ENCODE measurements around the gene MCEMP1. TPM values are rescaled to one million over a fixed set of nuclear protein-coding genes. Genes with fewer than 3 reads are reported as not detected.
"Not testable (repeated sequence)": the region's sequence is repeated elsewhere in the genome, so short reads cannot be mapped to it uniquely, and the experiment has no call there.

MCEMP1 gene
- total RNA-seq, 1 experiment from 2014 or later: not detected

DNA sequence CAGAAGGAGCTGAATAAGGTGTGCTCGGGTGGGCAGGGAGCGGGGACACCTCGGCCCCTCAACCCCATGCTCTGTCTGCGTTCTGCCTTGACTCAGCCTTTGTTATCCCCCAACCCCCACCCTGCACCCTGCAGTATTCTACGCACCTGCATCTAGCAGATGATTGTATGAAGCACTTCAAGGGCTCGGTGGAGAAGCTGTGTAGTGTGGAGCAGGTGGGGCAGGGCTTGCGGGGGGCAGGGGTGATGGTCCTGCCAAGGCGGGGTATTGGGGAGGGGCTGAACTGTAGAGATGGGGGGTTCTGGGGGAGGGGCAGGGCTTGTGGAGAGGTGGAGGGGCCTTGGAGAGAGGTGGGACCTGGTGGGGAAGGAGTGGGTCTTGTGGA, 33.9 kb upstream of the MCEMP1 start:
- DNase-seq (ENCODE audit: low read depth): no peak

DNA sequence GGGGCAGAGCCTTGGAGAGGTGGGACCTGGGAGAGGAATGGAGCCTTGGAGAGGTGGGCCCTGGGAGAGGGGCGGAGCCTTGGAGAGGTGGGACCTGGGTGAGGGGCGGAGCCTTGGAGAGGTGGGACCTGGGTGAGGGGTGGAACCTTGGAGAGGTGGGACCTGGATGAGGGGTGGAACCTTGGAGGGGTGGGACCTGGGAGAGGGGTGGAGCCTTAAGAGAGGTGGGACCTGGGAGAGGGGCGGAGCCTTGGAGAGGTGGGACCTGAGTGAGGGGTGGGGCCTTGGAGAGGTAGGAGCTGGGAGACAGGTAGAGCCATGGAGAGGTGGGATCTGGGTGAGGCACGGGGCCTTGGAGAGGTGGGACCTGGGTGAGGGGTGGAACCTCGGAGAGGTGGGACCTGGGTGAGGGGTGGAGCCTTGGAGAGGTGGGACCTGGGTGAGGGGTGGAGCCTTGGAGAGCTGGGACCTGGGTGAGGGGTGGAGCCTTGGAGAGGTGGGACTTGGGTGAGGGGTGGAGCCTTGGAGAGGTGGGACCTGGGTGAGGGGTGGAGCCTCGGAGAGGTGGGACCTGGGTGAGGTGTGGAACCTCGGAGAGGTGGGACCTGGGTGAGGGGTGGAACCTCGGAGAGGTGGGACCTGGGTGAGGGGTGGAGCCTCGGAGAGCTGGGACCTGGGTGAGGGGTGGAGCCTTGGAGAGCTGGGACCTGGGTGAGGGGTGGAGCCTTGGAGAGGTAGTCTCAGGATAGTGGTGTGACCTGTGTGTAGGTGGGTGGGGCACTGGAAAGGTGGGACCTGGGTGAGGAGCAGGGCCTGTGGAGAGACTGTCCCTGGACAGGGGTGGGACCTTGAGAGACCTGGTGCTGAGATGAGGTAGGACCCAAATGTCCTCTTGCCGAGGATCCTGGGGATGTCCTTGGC, 33.0 kb upstream of the MCEMP1 start:
- DNase-seq (ENCODE audit: low read depth): not testable (repeated sequence)

DNA sequence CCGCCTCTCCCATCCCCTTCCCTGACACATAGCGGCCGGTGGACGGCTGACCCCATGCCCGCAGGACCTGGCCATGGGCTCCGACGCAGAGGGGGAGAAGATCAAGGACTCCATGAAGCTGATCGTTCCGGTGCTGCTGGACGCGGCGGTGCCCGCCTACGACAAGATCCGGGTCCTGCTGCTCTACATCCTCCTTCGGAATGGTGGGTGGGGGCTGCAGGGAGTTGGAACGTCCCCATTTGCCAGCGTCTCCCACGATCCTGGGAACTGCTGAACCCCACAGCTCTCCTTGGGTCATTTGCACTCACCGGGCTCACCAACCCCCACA, 32.4 kb upstream of the MCEMP1 start:
- DNase-seq (ENCODE audit: low read depth): no peak

DNA sequence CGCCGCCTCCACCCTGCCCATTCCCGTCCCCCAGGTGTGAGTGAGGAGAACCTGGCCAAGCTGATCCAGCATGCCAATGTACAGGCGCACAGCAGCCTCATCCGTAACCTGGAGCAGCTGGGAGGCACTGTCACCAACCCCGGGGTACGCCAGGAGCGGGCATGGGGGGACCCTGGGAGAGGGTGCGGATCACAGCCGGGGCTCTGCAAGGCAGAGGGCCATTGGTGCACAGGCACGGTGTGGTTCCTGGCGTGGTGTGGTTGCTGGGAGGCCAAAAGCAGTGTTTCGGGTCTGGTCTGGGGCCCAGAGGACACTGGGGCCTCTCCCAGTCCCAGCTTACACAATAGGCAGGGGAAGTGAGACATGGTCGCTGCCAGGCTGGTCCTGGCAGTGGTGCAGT, 31.7 kb upstream of the MCEMP1 start:
- no peak for DNase-seq (ENCODE audit: low read depth)

DNA sequence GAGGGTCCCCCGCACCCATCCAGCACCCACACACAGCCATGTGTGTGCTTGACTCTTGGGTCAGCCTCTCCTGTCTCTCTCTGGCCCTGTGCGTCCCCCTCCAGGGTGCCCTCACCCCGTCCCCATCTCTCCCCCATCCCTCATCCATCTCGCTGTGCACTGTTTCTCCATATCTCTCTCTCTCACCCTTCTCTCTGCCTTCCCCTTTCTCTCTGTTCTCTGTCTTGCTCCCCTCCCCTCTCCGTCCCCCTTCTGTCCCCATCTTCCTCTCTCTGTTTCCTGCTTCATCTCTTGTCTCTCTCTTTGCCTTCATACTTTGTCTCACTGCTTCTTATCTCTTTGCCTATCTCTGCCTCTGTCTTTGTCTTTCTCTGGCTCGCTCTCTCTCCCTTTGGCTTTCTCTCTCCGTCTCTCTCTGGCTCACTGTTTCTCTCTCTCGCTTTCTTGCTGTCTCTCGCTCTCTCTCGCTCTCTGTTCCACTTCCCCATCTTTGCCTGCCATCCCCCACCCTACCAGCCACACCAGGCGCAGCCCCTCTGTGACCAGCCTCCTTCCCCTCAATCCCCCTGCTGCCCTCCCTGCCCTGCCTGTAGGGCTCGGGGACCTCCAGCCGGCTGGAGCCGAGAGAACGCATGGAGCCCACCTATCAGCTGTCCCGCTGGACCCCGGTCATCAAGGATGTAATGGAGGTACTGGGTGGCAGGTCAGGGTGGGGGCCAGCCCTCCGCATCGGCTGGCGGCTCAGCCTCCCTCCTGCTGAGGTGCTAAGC, 31.0 kb upstream of the MCEMP1 start:
- no peak for DNase-seq (ENCODE audit: low read depth)

DNA sequence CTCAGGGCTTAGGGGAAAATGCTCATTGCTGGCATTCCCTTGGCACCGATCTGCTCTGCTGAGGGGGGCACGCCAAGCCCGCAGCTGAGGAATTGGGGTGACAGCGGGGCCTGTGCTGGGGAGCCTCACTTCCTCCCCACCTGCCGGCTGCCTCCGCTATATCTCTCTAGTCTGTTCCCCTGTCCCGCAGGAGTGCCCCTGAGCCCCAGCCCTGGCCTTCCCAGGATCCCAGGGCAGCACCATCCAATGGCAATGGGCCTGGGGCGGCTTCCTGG, 30.5 kb upstream of the MCEMP1 start:
- DNase-seq (ENCODE audit: low read depth): no peak

DNA sequence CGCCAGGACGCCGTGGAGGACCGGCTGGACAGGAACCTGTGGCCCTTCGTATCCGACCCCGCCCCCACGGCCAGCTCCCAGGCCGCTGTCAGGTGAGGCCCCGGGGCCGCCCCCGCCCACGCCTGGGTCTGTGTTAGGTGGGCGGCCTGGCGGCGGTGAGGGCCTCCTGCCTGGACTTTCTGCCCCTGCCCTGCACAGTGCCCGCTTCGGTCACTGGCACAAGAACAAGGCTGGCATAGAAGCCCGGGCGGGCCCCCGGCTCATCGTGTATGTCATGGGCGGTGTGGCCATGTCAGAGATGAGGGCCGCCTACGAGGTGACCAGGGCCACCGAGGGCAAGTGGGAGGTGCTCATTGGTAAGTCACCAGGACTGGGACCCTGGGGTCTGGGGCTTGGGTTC, 29.7 kb upstream of the MCEMP1 start:
- no peak for DNase-seq (ENCODE audit: low read depth)

DNA sequence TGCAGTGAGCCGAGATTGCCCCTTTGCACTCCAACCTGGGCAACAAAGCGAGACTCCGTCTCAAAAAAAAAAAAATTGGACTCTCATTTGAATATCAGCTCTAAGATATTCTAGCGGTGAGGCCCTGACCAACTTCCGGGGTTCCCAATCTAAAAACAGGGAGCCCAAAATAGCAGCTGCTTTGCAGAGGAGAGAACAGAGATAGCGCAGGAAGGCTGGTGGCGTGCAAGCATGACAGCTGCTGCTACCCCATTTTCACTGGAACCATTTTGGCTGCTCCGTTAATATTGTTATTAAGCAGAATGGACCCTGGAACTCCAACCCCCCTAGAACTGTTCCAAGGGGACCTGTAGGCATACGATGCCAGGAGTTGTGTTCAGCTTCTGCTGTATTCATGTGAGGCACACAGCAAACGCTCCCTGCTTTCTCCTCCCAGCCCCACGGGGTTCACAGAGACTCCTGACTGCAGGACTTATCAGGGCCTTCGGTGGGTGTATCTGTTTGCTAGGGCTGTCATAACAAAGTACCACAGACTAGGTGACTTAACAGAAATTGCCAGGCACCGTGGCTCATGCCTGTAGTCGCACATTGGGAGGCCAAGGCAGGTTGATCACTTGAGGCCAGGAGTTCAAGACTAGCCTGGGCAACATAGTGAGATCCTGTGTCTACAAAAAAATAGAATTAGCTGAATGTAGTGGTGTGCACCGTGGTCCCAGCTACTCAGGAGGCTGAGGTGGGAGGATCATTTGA, 28.4 kb upstream of the MCEMP1 start:
- DNase-seq (ENCODE audit: low read depth): no peak

DNA sequence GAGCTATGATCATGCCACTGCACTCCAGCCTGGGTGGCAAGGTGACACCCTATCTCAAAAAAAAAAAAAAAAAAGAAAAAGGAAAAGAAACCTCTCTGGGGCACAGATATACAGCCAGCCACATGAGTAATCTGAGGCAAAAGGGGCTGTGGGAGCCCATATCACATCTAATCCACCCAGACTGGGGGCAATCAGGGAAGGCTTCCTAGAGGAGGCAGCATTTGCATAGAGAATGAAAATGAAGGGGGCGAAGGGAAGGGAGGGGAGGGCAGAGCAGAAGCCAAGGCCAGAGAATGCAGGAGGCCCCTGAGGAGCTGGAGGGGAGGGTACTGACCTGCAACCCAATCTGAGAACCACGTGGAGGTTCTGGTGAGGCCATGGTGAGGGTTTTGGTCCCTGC, 26.7 kb upstream of the MCEMP1 start:
- DNase-seq (ENCODE audit: low read depth): no peak

DNA sequence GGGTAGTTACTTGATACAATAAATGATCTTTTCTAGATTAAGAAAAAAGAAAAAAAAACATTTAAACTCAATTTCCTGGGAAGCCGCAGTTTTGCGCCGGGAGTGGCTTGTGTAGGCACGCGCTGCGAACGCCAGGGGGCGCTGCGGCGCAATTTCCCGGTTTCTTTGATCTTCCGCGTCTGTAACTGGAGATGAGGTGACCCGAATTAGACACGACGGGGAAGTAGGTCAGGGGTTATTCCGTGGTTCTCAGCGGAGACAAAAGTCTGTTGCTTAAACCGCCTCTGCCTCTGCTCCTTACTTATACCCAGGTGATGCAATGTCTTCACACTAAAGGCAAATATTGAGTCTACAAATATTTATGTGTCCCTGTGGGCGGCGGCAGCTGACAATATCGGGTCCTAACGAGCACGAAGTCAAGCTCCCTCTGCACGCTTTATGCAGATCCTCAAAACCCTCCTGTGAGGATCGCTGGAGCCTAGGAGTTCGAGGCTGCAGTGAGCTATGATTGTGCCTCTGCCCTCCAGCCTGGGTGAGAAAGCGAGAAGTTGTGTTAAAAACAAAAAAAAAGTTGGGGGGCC, 24.7 kb upstream of the MCEMP1 start:
- peak; percentile 57 for DNase-seq (ENCODE audit: low read depth)

DNA sequence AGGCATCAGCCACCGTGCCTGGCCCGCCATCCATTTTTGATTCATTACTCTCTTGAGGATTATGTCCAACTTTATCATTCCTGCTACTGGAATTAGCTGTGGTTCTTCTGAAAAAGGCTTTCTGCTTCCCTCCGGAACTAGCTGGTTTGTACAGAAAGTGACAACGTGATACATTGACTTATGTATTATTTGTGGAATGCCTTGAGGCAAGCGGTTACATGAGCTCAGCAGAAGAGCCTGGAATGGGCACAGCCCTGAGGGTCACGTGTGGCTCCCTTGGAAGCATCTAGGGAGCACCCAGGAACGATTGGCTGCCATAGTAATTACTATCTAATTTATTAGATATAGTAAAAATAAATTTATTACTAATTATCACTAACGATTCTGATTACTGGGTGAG, 22.5 kb upstream of the MCEMP1 start:
- no peak for DNase-seq (ENCODE audit: low read depth)

DNA sequence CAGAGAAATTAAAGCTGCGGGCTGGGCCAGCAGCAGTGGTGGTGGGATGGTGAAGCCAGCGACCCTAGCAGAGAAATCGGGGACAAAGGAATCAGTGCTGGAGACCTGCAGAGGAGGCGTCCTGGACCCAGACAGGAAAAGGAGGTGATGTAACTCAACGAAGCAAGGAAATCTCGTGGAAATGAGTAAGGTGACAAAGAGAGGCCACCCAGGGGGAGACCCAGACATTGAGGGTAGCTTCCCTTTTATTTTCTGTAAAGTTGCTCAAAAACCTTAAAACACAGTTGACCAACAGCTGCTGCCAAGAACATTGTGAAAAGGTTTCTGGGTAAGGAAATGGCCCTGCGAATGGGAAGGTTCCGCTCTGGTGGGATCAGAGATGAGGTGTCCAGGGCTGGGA, 21.3 kb upstream of the MCEMP1 start:
- no peak for DNase-seq (ENCODE audit: low read depth)

DNA sequence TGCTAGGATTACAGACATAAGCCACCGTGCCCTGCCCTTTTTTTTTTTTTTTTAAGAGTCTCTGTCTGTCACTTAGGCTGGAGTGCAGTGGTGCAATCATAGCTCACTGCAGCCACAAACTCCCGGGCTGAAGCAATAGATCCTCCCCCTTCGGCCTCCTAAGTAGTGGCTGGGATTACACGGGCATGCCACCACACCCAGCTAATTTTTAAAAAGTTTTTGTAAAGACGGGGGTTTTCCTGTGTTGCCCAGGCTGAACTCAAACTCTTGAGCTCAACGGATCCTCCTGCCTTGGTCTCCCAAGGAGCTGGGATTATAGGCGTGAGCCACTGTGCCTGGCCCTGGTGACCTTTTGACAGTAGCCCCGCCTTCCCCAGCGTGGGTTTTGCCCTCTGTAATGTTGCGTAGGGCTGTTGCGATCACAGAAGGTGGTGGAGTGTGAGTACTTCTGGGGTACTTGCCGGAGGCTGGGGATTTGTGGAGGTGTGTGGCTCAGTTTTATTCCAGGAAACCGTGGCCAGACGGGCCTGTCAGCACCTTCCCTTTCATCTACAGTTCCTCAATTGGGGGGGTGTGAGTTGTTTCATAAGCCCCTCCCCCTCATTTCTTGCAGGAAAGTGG, 19.6 kb upstream of the MCEMP1 start:
- no peak for DNase-seq (ENCODE audit: low read depth)

DNA sequence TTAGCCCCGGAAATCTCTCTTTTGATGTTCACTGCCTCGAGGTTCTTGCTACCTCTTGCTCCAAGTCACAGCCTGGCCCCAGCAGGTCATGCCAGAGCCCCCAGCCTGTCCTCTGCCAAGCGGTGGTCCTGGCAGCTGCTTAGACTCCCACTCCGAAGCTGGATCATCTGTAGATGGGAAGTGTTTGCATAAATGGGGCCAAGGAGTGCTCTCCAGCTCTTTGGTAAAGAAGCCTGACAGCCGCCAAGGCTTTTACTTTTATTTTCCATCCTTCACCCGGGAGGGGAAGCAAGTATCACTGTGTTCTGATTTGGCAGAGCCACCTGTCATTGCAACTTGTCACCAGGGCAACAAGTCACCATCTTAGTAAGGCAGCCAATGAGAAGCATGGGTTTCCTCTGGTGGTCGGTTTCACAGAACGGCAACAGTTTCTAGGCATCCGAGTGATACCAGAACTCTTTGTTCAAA, 18.6 kb upstream of the MCEMP1 start:
- no peak for DNase-seq (ENCODE audit: low read depth)

DNA sequence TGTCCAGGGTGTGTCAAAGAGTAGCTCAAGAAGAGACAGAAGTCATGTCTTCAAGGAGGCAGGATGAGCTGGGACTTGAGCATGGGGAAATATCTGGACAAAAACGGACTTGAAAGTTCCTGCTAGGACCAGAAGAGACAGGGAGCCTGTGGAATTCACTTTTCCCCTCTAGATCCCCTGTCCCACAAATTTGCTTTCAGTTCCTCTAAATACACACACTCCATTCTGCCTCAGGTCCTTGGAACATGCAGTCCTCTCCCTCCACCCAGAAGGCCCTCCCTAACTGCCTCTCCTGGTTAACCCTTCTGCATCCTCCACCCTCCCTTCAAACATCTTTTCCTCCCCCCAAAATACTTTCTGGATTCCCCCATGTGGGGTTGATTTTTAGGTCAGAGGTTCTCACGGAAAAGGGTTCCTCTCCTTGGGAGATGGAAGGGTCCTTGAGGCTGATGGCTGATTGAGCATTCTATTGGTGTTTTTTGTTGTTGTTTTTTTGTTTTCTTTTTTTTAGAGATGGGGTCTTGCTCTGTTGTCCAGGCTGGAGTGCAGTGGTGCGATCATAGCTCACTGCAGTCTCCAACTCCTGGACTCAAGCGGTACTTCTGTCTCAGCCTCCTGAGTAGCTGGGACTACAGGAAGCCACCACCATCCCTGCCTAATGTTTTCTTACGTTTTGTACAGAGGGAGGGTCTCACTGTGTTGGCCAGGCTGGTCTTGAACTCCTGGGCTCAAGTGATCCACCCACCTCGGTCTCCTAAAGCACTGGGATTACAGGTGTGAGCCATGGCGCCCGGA, 14.9 kb upstream of the MCEMP1 start:
- DNase-seq (ENCODE audit: low read depth): no peak

DNA sequence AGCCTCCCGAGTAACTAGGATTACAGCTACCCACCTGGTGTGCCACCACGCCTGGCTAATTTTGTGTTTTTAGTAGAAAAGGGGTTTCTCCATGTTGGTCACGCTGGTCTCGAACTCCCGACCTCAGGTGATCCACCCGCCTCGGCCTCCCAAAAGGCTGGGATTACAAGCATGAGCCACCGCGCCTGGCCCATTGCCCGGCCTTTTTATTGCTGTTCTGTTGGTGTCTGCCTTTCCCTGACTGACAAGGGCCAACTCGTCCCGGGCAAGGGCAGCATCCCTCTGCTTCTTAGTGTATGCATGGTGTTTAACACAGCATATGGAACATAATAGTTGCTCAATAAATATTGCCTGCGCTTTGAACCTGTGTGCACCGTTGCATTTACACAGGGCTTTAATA, 14.2 kb upstream of the MCEMP1 start:
- DNase-seq (ENCODE audit: low read depth): no peak

DNA sequence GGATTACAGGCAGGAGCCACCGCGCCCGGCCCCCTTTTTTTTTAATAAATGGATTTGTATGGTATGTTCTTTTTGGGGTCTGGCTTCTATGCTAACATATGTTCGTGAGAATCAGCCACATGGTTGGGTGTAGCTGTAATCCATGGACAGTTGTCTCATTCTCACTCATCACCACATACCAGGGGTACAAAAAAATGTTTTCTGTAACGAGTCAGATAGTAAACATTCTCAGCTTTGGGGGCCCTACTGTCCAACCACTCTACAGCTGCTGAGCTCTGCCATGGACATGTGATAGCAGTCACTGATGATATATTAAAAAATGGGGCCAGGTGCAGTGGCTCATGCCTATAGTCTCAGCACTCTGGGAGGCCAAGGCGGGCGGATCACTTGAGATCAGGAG, 13.2 kb upstream of the MCEMP1 start:
- no peak for DNase-seq (ENCODE audit: low read depth)

DNA sequence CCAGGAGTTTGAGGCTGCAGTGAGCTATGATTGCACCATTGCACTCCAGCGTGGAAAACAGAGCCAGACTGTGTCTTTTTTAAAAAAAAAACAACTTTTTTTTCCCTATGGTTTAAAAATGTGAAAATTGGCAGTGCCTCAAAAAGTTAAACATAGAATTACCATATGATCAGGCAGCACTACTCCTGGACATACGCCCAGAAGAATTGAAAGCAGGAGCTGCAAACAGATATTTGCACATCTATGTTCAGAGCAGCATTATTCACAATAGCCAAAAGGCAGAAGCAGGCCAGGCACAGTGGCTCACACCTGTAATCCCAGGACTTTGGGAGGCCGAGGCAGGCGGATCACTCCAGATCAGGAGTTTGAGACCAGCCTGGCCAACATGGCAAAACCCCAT, 11.8 kb upstream of the MCEMP1 start:
- DNase-seq (ENCODE audit: low read depth): no peak

DNA sequence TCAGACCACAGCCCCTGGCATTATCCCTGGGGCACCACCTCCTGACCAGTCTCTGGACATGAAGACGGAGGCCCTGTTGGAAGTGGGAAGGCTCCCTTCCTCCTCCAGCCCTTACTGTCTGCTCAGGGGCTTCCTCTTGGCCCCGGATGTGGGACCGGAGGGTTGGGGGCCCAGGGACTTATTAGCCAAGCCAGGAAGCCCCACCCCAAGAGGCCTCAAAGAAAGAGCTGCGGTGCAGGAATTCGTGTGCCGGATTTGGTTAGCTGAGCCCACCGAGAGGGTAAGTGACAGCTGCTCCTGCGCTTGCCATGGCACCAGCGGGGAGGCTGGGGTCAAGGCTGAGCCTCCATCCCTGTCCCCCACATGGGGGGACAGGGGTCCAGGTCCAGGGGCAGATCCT, 8.0 kb upstream of the MCEMP1 start, which contains the start of gene RETN:
Gene RETN, plus strand, starts transcription at position 208 of the 400 bp plus-strand sequence. CDS start 278 bp downstream, outside the sequence.
- DNase-seq (ENCODE audit: low read depth): no peak

DNA sequence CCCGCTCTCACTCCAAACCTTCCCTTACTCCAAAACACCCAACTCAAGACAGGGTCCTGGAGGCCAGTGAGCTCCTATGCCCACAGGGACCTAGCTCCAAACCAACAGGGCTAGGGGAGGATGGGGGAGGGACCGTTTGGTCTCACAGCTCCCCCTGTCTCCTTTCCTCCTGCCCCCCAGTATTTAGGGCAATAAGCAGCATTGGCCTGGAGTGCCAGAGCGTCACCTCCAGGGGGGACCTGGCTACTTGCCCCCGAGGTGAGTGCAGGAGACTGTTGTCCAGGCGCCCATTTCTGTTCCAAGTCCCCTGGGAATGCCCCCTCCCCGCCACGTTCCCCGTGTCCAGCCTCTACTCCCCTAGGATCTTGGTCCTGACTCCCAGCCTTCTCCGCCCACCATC, 7.2 kb upstream of the MCEMP1 start:
- no peak for DNase-seq (ENCODE audit: low read depth)
